ENCODE results near the gene PRKCA. TPM values are rescaled to one million over a fixed set of nuclear protein-coding genes. Genes with fewer than 3 reads are reported as not detected.

Gene PRKCA
- total and polyA plus RNA-seq, 4 donors: 3.0 to 14.1 (median 5.4) TPM

DNA sequence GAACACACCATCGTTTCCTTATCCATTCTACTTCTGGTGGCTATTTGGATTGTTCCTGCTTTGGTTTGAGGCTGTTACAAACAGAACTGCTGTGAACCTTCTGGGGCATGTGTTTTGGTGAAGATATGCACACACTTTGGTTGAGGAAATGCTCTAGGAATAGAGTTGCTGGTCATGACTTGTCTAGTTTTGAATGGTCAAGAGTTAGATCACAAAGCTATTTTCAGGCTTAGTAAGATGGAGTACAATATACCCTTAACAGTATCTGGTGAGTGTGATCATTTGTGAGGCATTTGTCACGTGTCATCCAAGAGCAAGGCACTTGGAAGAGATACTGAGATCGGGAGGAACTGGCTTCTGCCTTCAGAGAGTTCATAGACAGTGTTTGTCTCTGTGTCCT is 485.5 kb downstream of the PRKCA start:
- Histone ChIP-seq H3K9ac (ENCODE audit: low read depth in 1 of 2, low read length in 2 of 2) (no peak overlapping the region), H3K9me3 (ENCODE audit: control insufficient read depth in 4 of 4, low read length in 3 of 4) (no peaks in the 10 kb centered on the region), H3K36me3 (ENCODE audit: control insufficient read depth in 4 of 4, insufficient read depth in 3 of 4, low read depth in 1 of 4, low read length in 3 of 4) (peaks cover 4 to 41% (median 15%) of the 10 kb centered on the region in 4 donors), H3K4me3 (ENCODE audit: low read depth in 1 of 3, low read length in 3 of 3) (no peak overlapping the region), H3K27me3 (ENCODE audit: control insufficient read depth in 4 of 4, insufficient read depth in 4 of 4, low read length in 3 of 4) (no peaks in the 10 kb centered on the region), H3K4me1 (ENCODE audit: control insufficient read depth in 4 of 4, insufficient read depth in 4 of 4, low read length in 3 of 4) (no peaks in the 10 kb centered on the region), H3K27ac (ENCODE audit: low read depth in 1 of 2, low read length in 2 of 2) (no peak overlapping the region)
- no peak for TF ChIP-seq SP1 (IDR thresholded peaks at IDR 0.05)
- TF ChIP-seq GABPA (IDR thresholded peaks at IDR 0.05 in 1 of 2, conservative IDR thresholded peaks at IDR 0.05 in 1 of 2): no peak
- TF ChIP-seq, protein P1, sequence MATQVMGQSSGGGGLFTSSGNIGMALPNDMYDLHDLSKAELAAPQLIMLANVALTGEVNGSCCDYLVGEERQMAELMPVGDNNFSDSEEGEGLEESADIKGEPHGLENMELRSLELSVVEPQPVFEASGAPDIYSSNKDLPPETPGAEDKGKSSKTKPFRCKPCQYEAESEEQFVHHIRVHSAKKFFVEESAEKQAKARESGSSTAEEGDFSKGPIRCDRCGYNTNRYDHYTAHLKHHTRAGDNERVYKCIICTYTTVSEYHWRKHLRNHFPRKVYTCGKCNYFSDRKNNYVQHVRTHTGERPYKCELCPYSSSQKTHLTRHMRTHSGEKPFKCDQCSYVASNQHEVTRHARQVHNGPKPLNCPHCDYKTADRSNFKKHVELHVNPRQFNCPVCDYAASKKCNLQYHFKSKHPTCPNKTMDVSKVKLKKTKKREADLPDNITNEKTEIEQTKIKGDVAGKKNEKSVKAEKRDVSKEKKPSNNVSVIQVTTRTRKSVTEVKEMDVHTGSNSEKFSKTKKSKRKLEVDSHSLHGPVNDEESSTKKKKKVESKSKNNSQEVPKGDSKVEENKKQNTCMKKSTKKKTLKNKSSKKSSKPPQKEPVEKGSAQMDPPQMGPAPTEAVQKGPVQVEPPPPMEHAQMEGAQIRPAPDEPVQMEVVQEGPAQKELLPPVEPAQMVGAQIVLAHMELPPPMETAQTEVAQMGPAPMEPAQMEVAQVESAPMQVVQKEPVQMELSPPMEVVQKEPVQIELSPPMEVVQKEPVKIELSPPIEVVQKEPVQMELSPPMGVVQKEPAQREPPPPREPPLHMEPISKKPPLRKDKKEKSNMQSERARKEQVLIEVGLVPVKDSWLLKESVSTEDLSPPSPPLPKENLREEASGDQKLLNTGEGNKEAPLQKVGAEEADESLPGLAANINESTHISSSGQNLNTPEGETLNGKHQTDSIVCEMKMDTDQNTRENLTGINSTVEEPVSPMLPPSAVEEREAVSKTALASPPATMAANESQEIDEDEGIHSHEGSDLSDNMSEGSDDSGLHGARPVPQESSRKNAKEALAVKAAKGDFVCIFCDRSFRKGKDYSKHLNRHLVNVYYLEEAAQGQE (IDR thresholded peaks at IDR 0.05): no peak
- WGBS: 79% methylated on average over 3 of the region's 3 CpGs
- no peak for DNase-seq (ENCODE audit: low spot score)

GRCh38 chr17:66789093-66789492 is 486.7 kb downstream of the PRKCA start:
- no peak for DNase-seq (ENCODE audit: low spot score)
- TF ChIP-seq SP1 (IDR thresholded peaks at IDR 0.05) (no peak), GABPA (IDR thresholded peaks at IDR 0.05 in 1 of 2, conservative IDR thresholded peaks at IDR 0.05 in 1 of 2) (no peak), FOXA2 (IDR thresholded peaks at IDR 0.05) (no peak), HNF4A (conservative IDR thresholded peaks at IDR 0.05) (no peak), RAD21 (IDR thresholded peaks at IDR 0.05) (no peak), CTCF (IDR thresholded peaks at IDR 0.05; ENCODE audit: low read depth, low read length, missing input control) (no peak)
- Histone ChIP-seq H3K4me3 (ENCODE audit: low read depth in 1 of 3, low read length in 3 of 3) (no peak overlapping the region), H3K36me3 (ENCODE audit: control insufficient read depth in 4 of 4, insufficient read depth in 3 of 4, low read depth in 1 of 4, low read length in 3 of 4) (peaks cover 4 to 41% (median 16%) of the 10 kb centered on the region in 4 donors), H3K9me3 (ENCODE audit: control insufficient read depth in 4 of 4, low read length in 3 of 4) (no peaks in the 10 kb centered on the region), H3K27ac (ENCODE audit: low read depth in 1 of 2, low read length in 2 of 2) (no peak overlapping the region), H3K27me3 (ENCODE audit: control insufficient read depth in 4 of 4, insufficient read depth in 4 of 4, low read length in 3 of 4) (no peaks in the 10 kb centered on the region), H3K4me1 (ENCODE audit: control insufficient read depth in 4 of 4, insufficient read depth in 4 of 4, low read length in 3 of 4) (peaks cover 0 to 6% (median 3%) of the 10 kb centered on the region in 4 donors), H3K9ac (ENCODE audit: low read depth in 1 of 2, low read length in 2 of 2) (no peak overlapping the region)
- whole genome bisulfite sequencing: 89% methylated on average over 12 of the region's 12 CpGs

GRCh38 chr17:66789961-66790437 is 487.6 kb downstream of the PRKCA start:
- Histone ChIP-seq H3K9ac (ENCODE audit: low read depth in 1 of 2, low read length in 2 of 2) (no peak overlapping the region), H3K27ac (ENCODE audit: low read depth in 1 of 2, low read length in 2 of 2) (no peak overlapping the region), H3K36me3 (ENCODE audit: control insufficient read depth in 4 of 4, insufficient read depth in 3 of 4, low read depth in 1 of 4, low read length in 3 of 4) (peaks cover 4 to 41% (median 15%) of the 10 kb centered on the region in 4 donors), H3K4me3 (ENCODE audit: low read depth in 1 of 3, low read length in 3 of 3) (no peak overlapping the region), H3K9me3 (ENCODE audit: control insufficient read depth in 4 of 4, low read length in 3 of 4) (no peaks in the 10 kb centered on the region), H3K4me1 (ENCODE audit: control insufficient read depth in 4 of 4, insufficient read depth in 4 of 4, low read length in 3 of 4) (peaks cover 0 to 8% (median 3%) of the 10 kb centered on the region in 4 donors), H3K27me3 (ENCODE audit: control insufficient read depth in 4 of 4, insufficient read depth in 4 of 4, low read length in 3 of 4) (no peaks in the 10 kb centered on the region)
- no peak for DNase-seq (ENCODE audit: low spot score)
- no peak for TF ChIP-seq TAF1 (conservative IDR thresholded peaks at IDR 0.05)
- TF ChIP-seq NR2F2 (IDR thresholded peaks at IDR 0.05): no peak
- TF ChIP-seq RXRA (IDR thresholded peaks at IDR 0.05): no peak
- no peak for TF ChIP-seq RAD21 (IDR thresholded peaks at IDR 0.05)
- TF ChIP-seq, protein P2, sequence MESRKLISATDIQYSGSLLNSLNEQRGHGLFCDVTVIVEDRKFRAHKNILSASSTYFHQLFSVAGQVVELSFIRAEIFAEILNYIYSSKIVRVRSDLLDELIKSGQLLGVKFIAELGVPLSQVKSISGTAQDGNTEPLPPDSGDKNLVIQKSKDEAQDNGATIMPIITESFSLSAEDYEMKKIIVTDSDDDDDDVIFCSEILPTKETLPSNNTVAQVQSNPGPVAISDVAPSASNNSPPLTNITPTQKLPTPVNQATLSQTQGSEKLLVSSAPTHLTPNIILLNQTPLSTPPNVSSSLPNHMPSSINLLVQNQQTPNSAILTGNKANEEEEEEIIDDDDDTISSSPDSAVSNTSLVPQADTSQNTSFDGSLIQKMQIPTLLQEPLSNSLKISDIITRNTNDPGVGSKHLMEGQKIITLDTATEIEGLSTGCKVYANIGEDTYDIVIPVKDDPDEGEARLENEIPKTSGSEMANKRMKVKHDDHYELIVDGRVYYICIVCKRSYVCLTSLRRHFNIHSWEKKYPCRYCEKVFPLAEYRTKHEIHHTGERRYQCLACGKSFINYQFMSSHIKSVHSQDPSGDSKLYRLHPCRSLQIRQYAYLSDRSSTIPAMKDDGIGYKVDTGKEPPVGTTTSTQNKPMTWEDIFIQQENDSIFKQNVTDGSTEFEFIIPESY (IDR thresholded peaks at IDR 0.05): no peak
- no peak for TF ChIP-seq HNF4A (conservative IDR thresholded peaks at IDR 0.05)
- no peak for TF ChIP-seq YY1 (IDR thresholded peaks at IDR 0.05)
- TF ChIP-seq FOXA2 (IDR thresholded peaks at IDR 0.05): no peak
- TF ChIP-seq EGR1 (IDR thresholded peaks at IDR 0.05; ENCODE audit: low read depth in 2 of 2): no peak
- TF ChIP-seq, protein P3, sequence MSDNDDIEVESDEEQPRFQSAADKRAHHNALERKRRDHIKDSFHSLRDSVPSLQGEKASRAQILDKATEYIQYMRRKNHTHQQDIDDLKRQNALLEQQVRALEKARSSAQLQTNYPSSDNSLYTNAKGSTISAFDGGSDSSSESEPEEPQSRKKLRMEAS (IDR thresholded peaks at IDR 0.05): no peak
- WGBS: 87% methylated on average over 7 of the region's 7 CpGs

Data from liver (tissue), 9 donors.